ENCODE results near the gene C20orf141.

The C20orf141 gene

GRCh38 chr20:2846698-2847097, 31.9 kb downstream of the C20orf141 start:
- Mint-ChIP-seq H3K4me3 (no peak overlapping the region), H3K9me3 (no peaks in the 10 kb centered on the region), H3K27ac (no peak overlapping the region), H3K4me1 (peaks cover 25% of the 10 kb centered on the region), H3K27me3 (no peaks in the 10 kb centered on the region), H3K36me3 (peaks cover 11% of the 10 kb centered on the region)
- no peak for ATAC-seq

DNA sequence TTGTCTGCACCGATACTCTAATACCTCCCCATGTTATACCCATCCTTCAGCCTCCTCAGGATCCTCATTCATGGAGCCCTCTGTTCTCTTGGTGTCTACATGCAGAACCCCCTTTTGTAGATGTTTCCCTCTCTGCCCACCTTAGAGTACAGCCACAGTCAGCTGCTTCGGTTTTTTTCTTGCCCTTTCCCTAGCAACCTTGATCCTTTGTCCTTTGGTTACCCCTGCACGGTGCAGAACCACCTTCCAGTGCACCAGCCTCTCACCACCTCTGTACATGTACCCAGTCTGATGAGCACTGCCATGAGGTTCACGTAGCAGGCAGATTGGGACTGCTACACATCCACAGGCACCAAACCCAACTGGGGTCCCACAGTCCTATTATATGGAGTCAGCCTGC, 33.0 kb downstream of the C20orf141 start:
- Mint-ChIP-seq H3K9me3 (no peaks in the 10 kb centered on the region), H3K27me3 (no peaks in the 10 kb centered on the region), H3K4me3 (no peak overlapping the region), H3K27ac (no peak overlapping the region), H3K36me3 (peaks cover 11% of the 10 kb centered on the region), H3K4me1 (peaks cover 31% of the 10 kb centered on the region)
- no peak for ATAC-seq

DNA sequence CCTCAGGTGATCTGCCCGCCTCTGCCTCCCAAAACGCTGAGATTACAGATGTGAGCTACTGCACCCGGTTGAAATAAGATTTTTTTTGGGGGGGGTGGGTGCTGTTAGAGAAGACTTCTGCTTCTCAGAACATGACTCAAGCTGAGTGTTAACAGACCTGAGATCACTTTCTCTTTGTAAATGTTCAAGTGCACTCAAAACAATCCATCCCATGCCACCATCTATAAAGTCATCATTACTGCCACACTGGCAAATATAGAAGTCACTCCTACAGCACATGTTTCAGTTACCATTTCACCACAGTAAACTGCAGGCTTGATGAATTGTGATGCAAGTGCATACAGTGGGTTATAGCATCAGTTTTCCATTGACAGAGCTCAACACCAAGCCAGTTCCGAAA, 34.7 kb downstream of the C20orf141 start:
- Mint-ChIP-seq H3K4me3 (no peak overlapping the region), H3K27ac (no peak overlapping the region), H3K27me3 (no peaks in the 10 kb centered on the region), H3K36me3 (peaks cover 11% of the 10 kb centered on the region), H3K9me3 (no peaks in the 10 kb centered on the region), H3K4me1 (peaks cover 21% of the 10 kb centered on the region)
- no peak for ATAC-seq

- H3K36me3 Mint-ChIP-seq: peaks cover 11% of the 10 kb centered on the region
- H3K27ac Mint-ChIP-seq: no peak overlapping the region
- ATAC-seq: no peak
Observed at GRCh38 chr20:2851086-2851485, 36.3 kb downstream of the C20orf141 start.

GRCh38 chr20:2858591-2858990, 43.8 kb downstream of the C20orf141 start:
- H3K27ac Mint-ChIP-seq: no peak overlapping the region
- no peaks in the 10 kb centered on the region for H3K4me1 Mint-ChIP-seq
- no peaks in the 10 kb centered on the region for H3K27me3 Mint-ChIP-seq
- no peaks in the 10 kb centered on the region for H3K9me3 Mint-ChIP-seq
- no peak for ATAC-seq
- peaks cover 20% of the 10 kb centered on the region for H3K36me3 Mint-ChIP-seq
- no peak overlapping the region for H3K4me3 Mint-ChIP-seq

More at GRCh38 chr20:2851086-2851485, 36.3 kb downstream of the C20orf141 start:
- Mint-ChIP-seq H3K27me3 (no peaks in the 10 kb centered on the region), H3K4me3 (no peak overlapping the region), H3K9me3 (no peaks in the 10 kb centered on the region), H3K4me1 (peaks cover 14% of the 10 kb centered on the region)

DNA sequence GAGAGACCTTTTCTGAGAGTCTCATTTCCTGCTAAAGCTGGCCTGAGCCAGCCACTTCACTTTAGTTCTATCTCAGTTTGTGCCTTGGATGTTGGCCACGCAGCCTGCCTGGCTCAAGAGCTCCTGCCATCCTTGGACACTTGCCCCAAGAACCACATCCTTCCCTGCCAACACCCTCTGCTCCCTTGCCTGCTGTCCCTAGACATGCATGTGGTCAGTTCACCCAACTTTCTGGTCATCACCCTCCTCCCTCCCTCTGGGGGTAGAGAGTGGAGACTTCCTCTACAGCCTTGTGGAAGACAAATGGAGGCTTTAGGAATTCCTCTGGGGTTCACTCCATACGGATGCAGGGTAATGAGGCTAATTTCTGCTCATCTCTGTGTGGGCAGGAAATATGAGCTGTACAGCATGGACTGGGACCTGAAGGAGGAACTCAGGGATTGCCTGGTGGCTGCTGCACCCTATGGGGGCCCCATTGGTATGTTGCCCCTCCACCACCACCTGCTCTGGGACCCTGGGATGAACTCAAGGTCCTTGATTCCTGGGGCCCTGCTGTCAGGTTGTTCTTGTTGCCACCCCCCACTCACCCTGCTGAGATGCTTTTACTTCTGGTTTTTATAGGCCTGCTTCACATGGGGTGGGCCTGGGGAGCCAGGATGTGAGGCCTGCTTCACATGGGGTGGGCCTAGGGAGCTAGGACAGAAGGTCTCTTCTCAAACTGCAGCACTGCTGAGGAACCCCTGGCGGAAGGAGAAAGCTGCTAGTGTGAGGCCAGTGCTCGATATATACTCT, 44.7 kb downstream of the C20orf141 start:
- Mint-ChIP-seq H3K9me3 (no peaks in the 10 kb centered on the region), H3K36me3 (peaks cover 29% of the 10 kb centered on the region), H3K27me3 (no peaks in the 10 kb centered on the region), H3K4me3 (no peak overlapping the region), H3K4me1 (no peaks in the 10 kb centered on the region), H3K27ac (no peak overlapping the region)
- ATAC-seq: no peak

DNA sequence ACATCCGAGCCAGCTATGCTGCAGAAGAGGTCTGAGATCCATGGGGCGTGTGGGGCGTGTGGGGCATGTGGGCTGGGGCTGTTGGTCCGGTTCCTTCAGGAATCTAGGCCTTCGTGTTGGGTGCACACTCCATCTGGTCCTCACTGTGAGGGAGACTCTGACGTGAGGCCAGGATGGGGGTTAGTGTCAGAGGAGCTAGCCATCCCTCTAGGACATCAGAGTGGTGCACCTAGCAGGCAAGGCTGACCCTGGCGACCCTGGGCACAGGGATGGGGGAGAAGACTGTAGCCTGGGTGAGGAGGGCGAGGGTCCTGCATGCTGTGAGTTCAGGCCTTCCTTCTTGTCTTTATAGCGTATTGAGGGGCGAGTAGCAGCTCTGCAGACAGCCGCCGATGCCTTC, 49.8 kb downstream of the C20orf141 start:
- Mint-ChIP-seq H3K4me1 (peaks cover 15% of the 10 kb centered on the region), H3K27ac (no peak overlapping the region), H3K4me3 (no peak overlapping the region), H3K27me3 (no peaks in the 10 kb centered on the region), H3K9me3 (no peaks in the 10 kb centered on the region), H3K36me3 (peaks cover 57% of the 10 kb centered on the region)
- ATAC-seq: no peak

DNA sequence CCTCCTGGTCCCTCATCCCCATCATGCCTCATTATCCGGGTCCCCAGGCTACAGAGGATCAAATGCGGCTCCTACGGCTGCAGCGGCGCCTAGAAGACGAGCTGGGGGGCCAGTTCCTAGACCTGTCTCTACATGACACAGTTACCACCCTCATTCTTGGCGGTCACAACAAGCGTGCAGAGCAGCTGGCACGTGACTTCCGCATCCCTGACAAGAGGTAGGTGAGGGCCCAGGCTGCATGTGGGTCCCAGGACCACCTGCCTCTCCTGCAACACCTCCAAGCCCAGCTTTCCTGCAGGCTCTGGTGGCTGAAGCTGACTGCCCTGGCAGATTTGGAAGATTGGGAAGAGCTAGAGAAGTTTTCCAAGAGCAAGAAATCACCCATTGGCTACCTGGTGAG, 50.3 kb downstream of the C20orf141 start:
- ATAC-seq: no peak
- Mint-ChIP-seq H3K36me3 (peaks cover 57% of the 10 kb centered on the region), H3K4me3 (no peak overlapping the region), H3K9me3 (no peaks in the 10 kb centered on the region), H3K4me1 (peaks cover 15% of the 10 kb centered on the region), H3K27ac (no peak overlapping the region), H3K27me3 (no peaks in the 10 kb centered on the region)
